ENCODE measurements around the gene SPATA3.

DNA sequence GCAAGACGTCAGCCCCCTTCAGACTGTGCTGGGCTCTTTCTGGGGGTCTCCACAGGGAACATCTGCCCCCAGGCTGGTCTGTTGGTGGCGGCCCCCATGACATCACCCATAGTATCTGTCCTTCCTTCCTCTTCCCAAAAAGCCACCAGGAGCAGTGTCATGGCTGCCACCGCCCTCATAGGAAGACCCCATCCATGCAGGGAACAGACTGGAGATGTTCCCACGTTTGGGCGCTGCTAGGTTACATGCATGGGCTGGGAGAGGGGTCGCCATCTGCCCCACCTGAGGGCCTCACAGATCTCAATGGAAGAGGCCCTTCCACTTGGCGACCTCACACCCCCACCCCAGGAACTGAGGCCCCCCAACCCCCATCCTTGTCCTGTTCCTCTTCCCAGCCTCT is 5.1 kb downstream of the SPATA3 start:
- TF ChIP-seq, protein P1, sequence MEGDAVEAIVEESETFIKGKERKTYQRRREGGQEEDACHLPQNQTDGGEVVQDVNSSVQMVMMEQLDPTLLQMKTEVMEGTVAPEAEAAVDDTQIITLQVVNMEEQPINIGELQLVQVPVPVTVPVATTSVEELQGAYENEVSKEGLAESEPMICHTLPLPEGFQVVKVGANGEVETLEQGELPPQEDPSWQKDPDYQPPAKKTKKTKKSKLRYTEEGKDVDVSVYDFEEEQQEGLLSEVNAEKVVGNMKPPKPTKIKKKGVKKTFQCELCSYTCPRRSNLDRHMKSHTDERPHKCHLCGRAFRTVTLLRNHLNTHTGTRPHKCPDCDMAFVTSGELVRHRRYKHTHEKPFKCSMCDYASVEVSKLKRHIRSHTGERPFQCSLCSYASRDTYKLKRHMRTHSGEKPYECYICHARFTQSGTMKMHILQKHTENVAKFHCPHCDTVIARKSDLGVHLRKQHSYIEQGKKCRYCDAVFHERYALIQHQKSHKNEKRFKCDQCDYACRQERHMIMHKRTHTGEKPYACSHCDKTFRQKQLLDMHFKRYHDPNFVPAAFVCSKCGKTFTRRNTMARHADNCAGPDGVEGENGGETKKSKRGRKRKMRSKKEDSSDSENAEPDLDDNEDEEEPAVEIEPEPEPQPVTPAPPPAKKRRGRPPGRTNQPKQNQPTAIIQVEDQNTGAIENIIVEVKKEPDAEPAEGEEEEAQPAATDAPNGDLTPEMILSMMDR (IDR thresholded peaks at IDR 0.05; ENCODE audit: insufficient read depth, low read length, poor library complexity, severe bottlenecking), result no peak
- TF ChIP-seq EZH2phosphoT487 (conservative IDR thresholded peaks at IDR 0.05; ENCODE audit: low read length), result no peak

Data from SU-DHL-6 (cell line).